Measurements from ENCODE around the gene SEC24D.

Gene SEC24D

GRCh38 chr4:118723369-118723768 lies 112.6 kb downstream of the SEC24D start:
- in situ Hi-C loops (cut with MboI; ENCODE audit: low sequenced_read_pairs): no loop called here

GRCh38 chr4:118721752-118722151 lies 114.2 kb downstream of the SEC24D start:
- in situ Hi-C loops (cut with MboI; ENCODE audit: low sequenced_read_pairs): no loop called here

GRCh38 chr4:118718511-118719170 lies 117.3 kb downstream of the SEC24D start:
- in situ Hi-C loops (cut with MboI; ENCODE audit: low sequenced_read_pairs): no loop called here

GRCh38 chr4:118716304-118716703 lies 119.6 kb downstream of the SEC24D start:
- in situ Hi-C loops (cut with MboI; ENCODE audit: low sequenced_read_pairs): no loop called here

GRCh38 chr4:118714682-118715081 lies 121.2 kb downstream of the SEC24D start:
- in situ Hi-C loops (cut with MboI; ENCODE audit: low sequenced_read_pairs): no loop called here

GRCh38 chr4:118712872-118713271 lies 123.1 kb downstream of the SEC24D start:
- in situ Hi-C loops (cut with MboI; ENCODE audit: low sequenced_read_pairs): no loop called here

- in situ Hi-C loops (cut with MboI; ENCODE audit: low sequenced_read_pairs): no loop called here
Observed at GRCh38 chr4:118711052-118711451, 124.9 kb downstream of the SEC24D start.

- in situ Hi-C loops (cut with MboI; ENCODE audit: low sequenced_read_pairs): no loop called here
Observed at GRCh38 chr4:118703118-118703517, 132.8 kb downstream of the SEC24D start.

- in situ Hi-C loops (cut with MboI; ENCODE audit: low sequenced_read_pairs): no loop called here
Observed at GRCh38 chr4:118684873-118685811, 150.8 kb downstream of the SEC24D start, which contains the start of gene METTL14. Gene METTL14, plus strand, starts transcription at chr4:118685392. Its CDS starts 143 bp downstream, at chr4:118685535.

- in situ Hi-C loops (cut with MboI; ENCODE audit: low sequenced_read_pairs): no loop called here
Observed at GRCh38 chr4:118683513-118683912, 152.4 kb downstream of the SEC24D start.

- in situ Hi-C loops (cut with MboI; ENCODE audit: low sequenced_read_pairs): no loop called here
Observed at GRCh38 chr4:118682928-118683327, 153.0 kb downstream of the SEC24D start.

- in situ Hi-C loops (cut with MboI; ENCODE audit: low sequenced_read_pairs): no loop called here
Observed at GRCh38 chr4:118680808-118681207, 155.1 kb downstream of the SEC24D start.

- in situ Hi-C loops (cut with MboI; ENCODE audit: low sequenced_read_pairs): no loop called here
Observed at GRCh38 chr4:118676128-118676527, 159.8 kb downstream of the SEC24D start.
